Neural progenitor cell (in vitro differentiated cells): ENCODE results near the gene ACLY.

Experiments used
- CTCF ChIP-seq: fragments of 200-600 bp; sonication (generic); IDR thresholded peaks from 2 replicates; pipeline ENCODE4 v1.5.1; 2017; ENCODE audit warnings: antibody characterized with exemption, mild to moderate bottlenecking
- EZH2 ChIP-seq: fragments of 200-600 bp; sonication (generic); IDR thresholded peaks from 2 replicates; pipeline ENCODE4 v1.6.1; 2017; ENCODE audit warnings: antibody characterized with exemption, mild to moderate bottlenecking, moderate library complexity
- EZH2phosphoT487 ChIP-seq: fragments of 200-600 bp; sonication (generic); IDR thresholded peaks from 2 replicates; pipeline ENCODE4 v1.6.1; 2017; ENCODE audit warnings: antibody characterized with exemption

GRCh38 chr17:41821776-41822175 is 97.0 kb downstream of the ACLY start:
- TF ChIP-seq EZH2phosphoT487, result no peak
- TF ChIP-seq EZH2, result no peak
- TF ChIP-seq CTCF, result no peak
